Subcutaneous abdominal adipose tissue (tissue), 5 donors: Measurements from ENCODE around the gene KIFAP3.
"Not testable (repeated sequence)": the region's sequence is repeated elsewhere in the genome, so short reads cannot be mapped to it uniquely, and the experiment has no call there.

Experiments used
- H3K27ac ChIP-seq: one replicate; pipeline ENCODE4 v1.7.0; 2013; ENCODE audit warnings: low read depth, mild to moderate bottlenecking, inconsistent platforms, low read length, moderate library complexity
- H3K27me3 ChIP-seq, 5 donors: one replicate each; pipeline ENCODE4 v1.7.0; 2013; ENCODE audit warnings: low read length in 5 of 5, inconsistent platforms in 1 of 5; ENCODE audit not compliant: control insufficient read depth in 5 of 5, insufficient read depth in 4 of 5
- H3K36me3 ChIP-seq, 5 donors: one replicate each; pipeline ENCODE4 v1.7.0; 2013; ENCODE audit warnings: low read length in 5 of 5; ENCODE audit not compliant: control insufficient read depth in 5 of 5, insufficient read depth in 5 of 5
- H3K4me1 ChIP-seq, 5 donors: one replicate each; pipeline ENCODE4 v1.7.0; 2013; ENCODE audit warnings: low read length in 5 of 5, mild to moderate bottlenecking in 3 of 5, moderate library complexity in 1 of 5; ENCODE audit not compliant: control insufficient read depth in 5 of 5, insufficient read depth in 5 of 5
- H3K4me3 ChIP-seq, 5 donors: one replicate each; pipeline ENCODE4 v1.7.0; 2013; ENCODE audit warnings: low read length in 5 of 5, low read depth in 1 of 5
- H3K9ac ChIP-seq, 5 donors: one replicate each; pipeline ENCODE4 v1.7.0; 2013; ENCODE audit warnings: low read length in 5 of 5, mild to moderate bottlenecking in 4 of 5, moderate library complexity in 3 of 5
- H3K9me3 ChIP-seq, 5 donors: one replicate each; pipeline ENCODE4 v1.7.0; 2013; ENCODE audit warnings: low read length in 5 of 5; ENCODE audit not compliant: control insufficient read depth in 5 of 5
- donor health status: healthy.
- donor health status: healthy.
- donor health status: healthy.
- donor health status: healthy.
- donor health status: healthy.

The KIFAP3 gene

DNA sequence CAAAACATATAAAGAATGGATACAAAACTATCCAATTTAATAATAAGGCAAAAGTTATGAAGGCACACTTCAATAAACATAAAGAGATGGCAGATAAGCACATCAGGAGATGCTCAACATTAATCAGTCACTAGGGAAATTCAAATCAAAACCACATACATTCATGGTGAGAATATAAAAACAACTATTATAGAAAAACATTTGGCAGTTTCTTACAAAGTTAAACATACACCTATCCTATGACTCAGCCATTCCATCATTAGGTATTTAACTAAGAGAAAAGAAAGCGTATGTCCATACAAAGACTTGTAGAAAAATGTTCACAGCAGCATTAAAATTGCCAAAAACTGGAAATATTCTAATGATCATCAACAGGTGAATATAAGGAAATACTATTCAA lies 44.3 kb downstream of the KIFAP3 start:
- no peak overlapping the region for H3K9ac ChIP-seq
- no peak overlapping the region for H3K27ac ChIP-seq
- no peaks in the 10 kb centered on the region for H3K4me1 ChIP-seq
- no peaks in the 10 kb centered on the region for H3K27me3 ChIP-seq
- peaks cover 0 to 13% (median 2%) of the 10 kb centered on the region in 5 donors for H3K9me3 ChIP-seq
- no peak overlapping the region for H3K4me3 ChIP-seq
- peaks cover 0 to 29% (median 9%) of the 10 kb centered on the region in 5 donors for H3K36me3 ChIP-seq

- H3K4me1 ChIP-seq: no peaks in the 10 kb centered on the region
- H3K4me3 ChIP-seq: no peak overlapping the region
- H3K27me3 ChIP-seq: no peaks in the 10 kb centered on the region
- no peak overlapping the region for H3K27ac ChIP-seq
- H3K36me3 ChIP-seq: peaks cover 0 to 16% (median 6%) of the 10 kb centered on the region in 5 donors
- peaks cover 0 to 13% (median 2%) of the 10 kb centered on the region in 5 donors for H3K9me3 ChIP-seq
- H3K9ac ChIP-seq: no peak overlapping the region
These were observed 46.7 kb downstream of the KIFAP3 start for GRCh38 chr1:170027760-170028159.

DNA sequence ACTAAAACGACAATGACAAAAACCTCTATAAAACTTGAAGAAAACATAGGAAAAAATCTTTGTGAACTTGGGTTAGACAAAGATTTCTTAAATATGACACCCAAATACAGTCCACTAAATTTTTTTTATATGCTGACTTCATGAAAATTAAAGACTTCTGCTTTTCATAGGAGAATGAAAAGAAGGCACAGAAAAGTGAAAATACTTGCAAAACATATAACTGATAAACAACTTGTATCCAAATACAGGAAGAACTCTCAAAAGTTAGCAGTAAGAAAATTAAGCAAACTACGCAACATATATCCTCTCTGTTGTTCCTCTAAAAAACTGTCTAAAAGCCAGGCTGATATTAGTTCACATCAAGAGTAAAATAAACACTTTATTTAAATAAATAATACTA lies 53.6 kb downstream of the KIFAP3 start:
- no peak overlapping the region for H3K4me3 ChIP-seq
- H3K4me1 ChIP-seq: no peaks in the 10 kb centered on the region
- H3K9ac ChIP-seq: no peak overlapping the region
- peaks cover 0 to 3% (median 2%) of the 10 kb centered on the region in 5 donors for H3K9me3 ChIP-seq
- peaks cover 6 to 12% (median 10%) of the 10 kb centered on the region in 5 donors for H3K36me3 ChIP-seq
- no peak overlapping the region for H3K27ac ChIP-seq
- H3K27me3 ChIP-seq: no peaks in the 10 kb centered on the region

DNA sequence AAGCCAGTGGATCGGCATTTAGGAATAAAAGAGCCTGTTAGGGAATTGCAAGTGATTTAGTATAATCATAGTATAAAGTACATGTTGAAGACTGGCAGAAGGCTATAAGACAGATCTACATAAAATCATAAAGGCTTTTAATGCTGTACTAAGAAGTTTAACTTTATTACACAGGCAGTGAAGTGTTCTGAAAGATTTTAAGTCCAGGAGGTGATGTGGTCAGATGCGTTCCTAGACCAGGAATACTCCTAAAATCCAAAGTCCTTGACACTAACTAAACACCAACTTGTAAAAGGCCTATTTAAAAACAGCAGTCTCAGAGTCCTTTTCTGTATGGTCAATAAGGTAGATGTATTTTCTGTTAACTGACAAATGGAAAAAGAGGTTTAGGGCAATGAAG lies 57.0 kb downstream of the KIFAP3 start:
- H3K4me1 ChIP-seq: no peaks in the 10 kb centered on the region
- peaks cover 7 to 26% (median 21%) of the 10 kb centered on the region in 5 donors for H3K36me3 ChIP-seq
- no peak overlapping the region for H3K4me3 ChIP-seq
- no peak overlapping the region for H3K27ac ChIP-seq
- no peak overlapping the region for H3K9ac ChIP-seq
- H3K27me3 ChIP-seq: no peaks in the 10 kb centered on the region
- peaks cover 0 to 3% (median 2%) of the 10 kb centered on the region in 5 donors for H3K9me3 ChIP-seq

DNA sequence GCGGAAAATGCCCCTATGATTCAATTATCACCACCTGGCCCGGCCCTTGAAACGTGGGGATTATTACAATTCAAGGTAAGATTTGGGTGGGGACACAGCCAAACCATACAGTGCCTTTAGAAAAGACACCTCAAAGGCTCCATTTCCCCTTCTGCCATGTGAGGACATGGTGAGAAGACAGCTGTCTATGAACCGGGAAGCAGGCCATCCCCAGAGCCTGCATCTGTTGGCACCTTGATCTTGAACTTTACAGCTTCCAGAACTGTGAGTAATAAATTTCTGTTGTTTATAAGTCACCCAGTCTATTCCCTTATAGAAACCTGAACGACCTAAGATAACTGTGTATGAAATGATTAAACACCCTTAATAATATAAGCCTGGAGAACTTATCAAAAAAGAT lies 61.6 kb downstream of the KIFAP3 start:
- no peaks in the 10 kb centered on the region for H3K4me1 ChIP-seq
- H3K4me3 ChIP-seq: no peak overlapping the region
- no peak overlapping the region for H3K9ac ChIP-seq
- peaks cover 7 to 25% (median 19%) of the 10 kb centered on the region in 5 donors for H3K36me3 ChIP-seq
- no peak overlapping the region for H3K27ac ChIP-seq
- no peaks in the 10 kb centered on the region for H3K27me3 ChIP-seq
- H3K9me3 ChIP-seq: no peaks in the 10 kb centered on the region

DNA sequence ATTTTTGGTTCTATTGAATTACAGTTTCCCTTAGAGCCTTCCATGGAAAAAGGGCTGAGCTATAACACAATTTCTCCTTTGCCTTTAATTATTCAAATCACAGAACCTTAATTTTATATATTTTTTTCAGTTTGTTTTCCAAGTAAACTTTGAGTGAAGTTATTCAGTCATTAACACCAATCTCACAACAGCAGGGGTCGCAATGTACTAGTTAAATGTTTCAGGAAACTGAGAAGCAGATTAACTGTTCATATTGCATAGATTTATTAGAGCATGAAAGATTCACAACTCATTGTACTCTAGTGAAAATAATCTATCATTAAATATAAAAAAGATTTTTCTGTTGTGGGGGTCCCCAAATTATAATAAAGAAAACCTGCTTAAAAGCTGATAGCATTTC lies 64.1 kb downstream of the KIFAP3 start:
- Histone ChIP-seq H3K36me3 (peaks cover 0 to 15% (median 9%) of the 10 kb centered on the region in 5 donors), H3K9ac (no peak overlapping the region), H3K9me3 (no peaks in the 10 kb centered on the region), H3K27ac (no peak overlapping the region), H3K27me3 (no peaks in the 10 kb centered on the region), H3K4me3 (no peak overlapping the region), H3K4me1 (no peaks in the 10 kb centered on the region)

- no peaks in the 10 kb centered on the region for H3K4me1 ChIP-seq
- no peak overlapping the region for H3K4me3 ChIP-seq
- H3K27me3 ChIP-seq: no peaks in the 10 kb centered on the region
- peaks cover 0 to 9% (median 3%) of the 10 kb centered on the region in 5 donors for H3K36me3 ChIP-seq
- H3K9me3 ChIP-seq: no peaks in the 10 kb centered on the region
- H3K27ac ChIP-seq: no peak overlapping the region
- H3K9ac ChIP-seq: no peak overlapping the region
These were observed 64.9 kb downstream of the KIFAP3 start for GRCh38 chr1:170009551-170009950.

DNA sequence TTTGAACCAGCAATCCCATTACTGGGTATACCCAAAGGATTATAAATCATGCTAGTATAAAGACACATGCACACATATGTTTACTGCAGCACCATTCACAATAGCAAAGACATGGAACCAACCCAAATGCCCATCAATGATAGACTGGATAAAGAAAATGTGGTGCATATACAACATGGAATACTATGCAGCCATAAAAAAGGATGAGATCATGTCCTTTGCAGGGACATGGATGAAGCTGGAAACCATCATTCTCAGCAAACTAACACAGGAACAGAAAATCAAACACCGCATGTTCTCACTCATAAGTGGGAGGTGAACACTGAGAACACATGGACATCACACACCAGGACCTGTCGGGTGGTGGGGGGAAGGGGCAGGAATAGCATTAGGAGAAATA lies 65.8 kb downstream of the KIFAP3 start:
- not testable (repeated sequence) for H3K27ac ChIP-seq, H3K27me3 ChIP-seq, H3K9me3 ChIP-seq, H3K9ac ChIP-seq, H3K4me3 ChIP-seq, H3K4me1 ChIP-seq, H3K36me3 ChIP-seq

DNA sequence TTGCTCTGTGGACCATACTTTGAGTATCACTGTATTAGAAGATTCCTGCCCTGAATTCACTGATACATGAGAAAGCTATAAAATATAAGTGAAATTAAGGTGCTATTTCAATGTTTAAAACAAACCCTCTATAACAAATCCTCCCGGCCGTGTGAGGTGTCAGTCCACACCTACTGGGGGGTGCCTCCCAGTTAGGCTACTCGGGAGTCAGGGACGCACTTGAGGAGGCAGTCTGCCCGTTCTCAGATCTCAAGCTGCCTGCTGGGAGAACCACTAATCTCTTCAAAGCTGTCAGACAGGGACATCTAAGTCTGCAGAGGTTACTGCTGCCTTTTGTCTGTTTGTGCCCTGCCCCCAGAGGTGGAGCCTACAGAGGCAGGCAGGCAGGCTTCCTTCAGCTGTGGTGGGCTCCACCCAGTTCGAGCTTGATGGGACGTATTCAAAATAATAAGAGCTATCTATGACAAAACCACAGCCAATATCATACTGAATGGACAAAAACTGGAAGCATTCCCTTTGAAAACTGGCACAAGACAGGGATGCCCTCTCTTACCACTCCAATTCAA lies 71.1 kb downstream of the KIFAP3 start:
- H3K4me3 ChIP-seq, H3K27me3 ChIP-seq, H3K9me3 ChIP-seq, H3K27ac ChIP-seq, H3K9ac ChIP-seq, H3K36me3 ChIP-seq: not testable (repeated sequence)
- H3K4me1 ChIP-seq: peaks cover 0 to 12% (median 6%) of the 10 kb centered on the region in 5 donors

- H3K36me3 ChIP-seq: peaks cover 0 to 8% (median 5%) of the 10 kb centered on the region in 5 donors
- no peak overlapping the region for H3K4me3 ChIP-seq
- no peaks in the 10 kb centered on the region for H3K27me3 ChIP-seq
- H3K9ac ChIP-seq: no peak overlapping the region
- peaks cover 0 to 12% (median 6%) of the 10 kb centered on the region in 5 donors for H3K4me1 ChIP-seq
- H3K27ac ChIP-seq: no peak overlapping the region
- no peaks in the 10 kb centered on the region for H3K9me3 ChIP-seq
These were observed 73.2 kb downstream of the KIFAP3 start for GRCh38 chr1:170001266-170001665.
